CD4-positive, alpha-beta T cell treated with Interferon gamma for 1 hour (primary cell): Measurements from ENCODE around the gene NPR2.

Experiments used
- DNase-seq: peaks from one replicate; pipeline ENCODE4 v3.0.0-alpha.2; 2020

The NPR2 gene

DNA sequence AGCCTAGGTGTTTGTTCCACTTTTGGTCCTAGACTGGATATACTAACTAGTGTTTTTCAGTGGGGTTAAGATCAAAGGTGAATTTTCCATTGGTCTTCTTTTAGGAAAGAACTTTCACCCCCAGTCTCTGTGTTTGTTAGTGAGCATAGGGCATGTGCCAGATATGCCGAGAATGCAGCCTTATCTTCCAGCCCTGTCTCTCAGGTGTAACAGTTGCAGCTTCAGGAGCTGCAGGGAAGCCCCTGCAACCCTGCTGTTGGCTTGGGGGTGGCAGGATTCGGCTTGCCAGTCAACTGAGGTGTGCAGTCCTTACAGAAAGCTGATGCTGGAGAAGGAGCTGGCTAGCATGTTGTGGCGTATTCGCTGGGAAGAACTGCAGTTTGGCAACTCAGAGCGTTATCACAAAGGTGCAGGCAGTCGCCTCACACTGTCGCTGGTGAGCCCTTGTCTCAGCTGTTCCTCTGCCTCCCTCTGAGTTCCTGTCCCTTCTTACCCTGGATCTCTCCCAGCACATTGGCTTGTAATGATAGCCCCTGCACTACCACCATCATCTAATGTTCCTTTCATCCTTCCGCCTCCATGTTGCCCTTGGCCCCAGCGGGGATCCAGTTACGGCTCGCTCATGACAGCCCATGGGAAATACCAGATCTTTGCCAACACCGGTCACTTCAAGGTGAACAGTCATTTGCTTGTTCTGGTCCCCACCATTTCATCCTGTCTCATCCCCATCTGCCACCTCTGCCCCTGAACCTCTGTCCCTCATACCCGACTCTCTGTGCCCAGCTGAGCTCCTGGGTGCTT, 10.1 kb downstream of the NPR2 start:
- no peak for DNase-seq

DNA sequence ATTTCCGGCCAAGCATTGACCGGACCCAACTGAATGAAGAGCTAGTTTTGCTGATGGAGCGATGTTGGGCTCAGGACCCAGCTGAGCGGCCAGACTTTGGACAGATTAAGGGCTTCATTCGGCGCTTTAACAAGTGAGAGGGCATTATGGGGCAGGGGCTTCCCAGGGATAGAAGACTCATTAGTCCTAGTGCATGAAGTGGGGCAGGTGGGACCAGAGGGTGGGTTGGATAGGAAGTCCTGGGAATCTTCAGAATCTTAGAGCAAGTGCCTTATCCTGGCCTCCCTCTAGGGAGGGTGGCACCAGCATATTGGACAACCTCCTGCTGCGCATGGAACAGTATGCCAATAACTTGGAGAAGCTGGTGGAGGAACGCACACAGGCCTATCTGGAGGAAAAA, 14.7 kb downstream of the NPR2 start:
- DNase-seq = no peak

DNA sequence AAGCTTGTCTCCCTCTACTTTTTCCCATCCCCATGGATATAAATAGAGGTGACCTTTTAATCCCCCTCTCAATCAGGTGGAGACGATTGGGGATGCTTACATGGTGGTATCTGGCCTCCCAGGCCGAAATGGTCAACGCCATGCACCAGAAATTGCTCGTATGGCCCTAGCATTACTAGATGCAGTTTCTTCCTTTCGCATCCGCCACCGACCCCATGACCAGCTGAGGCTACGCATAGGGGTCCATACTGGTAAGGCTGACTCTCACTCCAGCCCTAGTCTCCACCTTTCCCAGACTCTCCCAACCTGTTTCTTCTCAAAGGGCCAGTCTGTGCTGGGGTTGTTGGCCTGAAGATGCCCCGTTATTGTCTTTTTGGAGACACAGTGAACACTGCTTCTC, 17.0 kb downstream of the NPR2 start:
- DNase-seq = no peak

DNA sequence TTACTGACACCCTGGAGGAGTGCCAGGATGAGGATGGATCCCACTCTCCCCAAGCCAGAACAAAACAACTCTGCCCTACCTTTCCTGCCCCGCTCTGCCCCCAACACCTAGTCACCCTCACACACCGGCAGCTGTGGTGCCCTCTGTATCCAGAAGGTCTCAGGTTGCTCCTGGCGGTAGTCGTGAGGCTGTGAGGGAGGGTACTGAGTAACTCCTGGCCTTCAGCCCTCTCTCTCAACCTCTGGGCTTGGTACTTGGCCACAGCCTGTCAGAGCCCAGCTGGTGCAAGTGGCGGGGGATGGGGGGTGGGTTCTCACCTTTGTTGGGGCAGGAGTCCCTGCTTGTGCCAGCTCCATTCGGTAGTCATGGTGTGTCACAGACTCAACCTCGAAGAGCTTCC, 18.7 kb downstream of the NPR2 start:
- no peak for DNase-seq

DNA sequence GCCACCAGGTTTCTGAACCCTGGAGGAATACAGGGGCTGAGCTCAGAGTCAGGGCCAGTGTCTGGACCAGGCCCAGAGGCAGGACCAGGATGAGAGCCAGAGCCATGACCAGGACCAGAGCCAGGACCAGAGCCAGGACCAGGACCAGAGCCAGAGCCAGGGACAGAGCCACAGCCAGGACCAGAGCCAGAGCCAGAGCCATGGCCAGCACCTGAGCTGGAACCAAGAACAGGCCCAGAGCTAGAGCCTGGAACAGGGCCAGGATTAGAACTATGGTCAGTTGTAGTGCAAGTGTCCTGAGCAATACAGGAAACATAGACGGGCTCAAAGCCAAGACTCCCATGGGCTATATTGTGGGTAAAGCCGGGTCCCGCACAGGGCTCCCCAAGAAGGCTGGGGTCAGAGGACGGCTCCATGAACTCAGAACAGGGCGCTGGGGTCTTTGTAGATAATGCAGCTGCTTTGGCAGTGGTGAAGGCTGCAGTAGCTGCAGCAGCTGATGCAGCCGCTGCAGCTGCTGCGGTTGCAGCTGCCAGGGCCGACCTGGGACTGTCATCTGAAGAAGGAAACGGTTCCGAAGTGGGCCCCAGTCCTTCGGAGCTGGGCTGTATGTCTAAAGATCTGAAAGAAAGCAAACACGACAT, 20.1 kb downstream of the NPR2 start:
- DNase-seq = no peak

DNA sequence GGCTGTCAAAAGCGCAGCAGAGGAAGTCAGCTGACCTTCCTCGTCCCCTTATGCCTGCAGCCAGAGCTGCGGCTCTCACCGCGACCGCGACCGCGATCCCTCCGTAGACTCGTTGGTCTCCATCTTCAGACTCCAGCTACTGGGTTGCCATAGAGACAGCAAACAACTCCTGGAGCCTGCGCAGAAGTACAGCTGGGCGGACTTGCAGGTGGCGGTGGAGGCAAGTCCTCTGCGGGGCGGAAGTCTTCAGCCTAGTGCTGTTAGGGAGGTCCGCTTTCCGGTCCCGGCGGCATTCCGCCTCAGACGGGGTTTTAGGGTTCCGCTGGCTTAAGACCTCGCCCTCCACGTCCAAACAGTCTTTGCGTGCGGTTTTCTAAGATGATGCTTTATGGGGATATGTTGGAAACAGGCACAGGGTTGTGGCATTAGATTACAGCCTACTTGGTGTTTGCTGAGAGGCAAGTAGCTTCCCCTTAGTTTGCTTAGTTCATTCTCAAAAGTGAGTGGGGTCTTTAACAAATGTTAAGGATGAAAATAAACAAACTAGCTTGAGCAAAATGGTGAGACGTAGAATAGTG, 20.7 kb downstream of the NPR2 start, which contains the start of gene SPAG8:
Gene SPAG8 (minus strand): TSS at position 238 of the 578 bp plus-strand sequence. CDS start 115 bp downstream, at position 123.
- DNase-seq = peak; percentile 98

DNA sequence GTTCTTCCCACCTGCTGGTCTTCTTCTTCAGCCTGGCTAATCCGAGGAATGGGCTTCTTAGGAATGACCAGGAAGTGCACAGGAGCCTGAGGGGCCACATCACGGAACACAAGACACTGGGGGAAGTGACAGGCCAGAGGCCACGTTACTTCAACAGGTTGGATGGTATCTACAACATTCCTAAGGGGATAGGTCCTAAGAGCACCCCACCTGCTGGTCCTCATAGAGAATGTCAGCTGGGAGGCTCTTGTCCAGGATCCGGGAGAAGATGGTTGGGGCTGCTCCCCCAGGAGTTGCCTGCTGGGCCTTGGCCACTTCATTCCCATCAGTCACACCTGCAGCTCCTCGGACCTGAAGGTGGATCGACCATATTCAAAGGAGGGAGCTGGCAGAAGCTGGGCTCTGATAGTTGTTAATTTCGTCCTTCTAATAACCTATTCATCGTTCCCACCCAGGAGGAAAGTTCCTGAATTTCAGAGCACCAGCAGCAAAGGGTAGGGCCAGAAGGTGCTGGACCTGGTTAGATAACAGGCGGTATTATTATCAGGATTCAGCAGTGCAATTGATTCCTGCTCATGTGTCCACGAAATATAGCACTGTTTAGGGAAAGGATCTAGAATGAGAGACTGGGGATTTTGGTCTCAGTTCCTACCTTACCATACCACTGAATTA, 22.2 kb downstream of the NPR2 start:
- DNase-seq = no peak

DNA sequence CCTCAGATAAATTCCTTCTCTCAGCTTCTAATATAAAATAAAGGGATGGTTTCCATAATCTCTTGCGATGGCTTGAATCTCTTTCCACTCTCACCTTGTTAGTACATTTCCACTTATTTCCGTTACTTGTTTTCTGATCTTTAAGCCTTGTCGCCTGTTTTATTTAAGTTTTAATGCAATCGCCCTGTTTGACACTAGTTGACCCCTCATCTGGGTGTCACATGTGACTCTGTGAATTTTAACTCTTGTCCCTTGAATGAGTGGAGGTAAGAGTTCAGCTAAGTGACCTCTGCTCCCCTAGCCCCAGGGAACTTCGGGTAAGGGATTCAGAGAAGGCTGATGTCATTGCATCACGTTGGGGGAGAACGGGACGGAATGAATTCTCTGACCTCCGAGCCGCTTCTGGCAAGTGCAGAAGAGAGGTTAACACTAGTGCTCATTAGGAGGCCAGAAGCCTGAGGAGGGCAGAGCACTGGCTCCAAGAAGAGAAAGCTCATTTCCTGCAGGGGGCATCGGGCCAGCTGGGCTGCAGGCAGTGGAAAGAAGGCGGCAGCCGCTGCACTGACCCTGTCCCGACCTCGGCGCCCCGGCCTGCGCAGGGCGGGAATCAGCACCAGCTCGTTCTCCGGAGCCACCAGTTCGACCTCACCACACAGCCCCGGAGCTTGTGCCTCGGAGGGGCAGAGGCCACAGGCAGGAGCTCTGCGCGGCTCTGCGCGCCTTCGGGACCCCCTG, 22.9 kb downstream of the NPR2 start:
- DNase-seq = peak; percentile 21

DNA sequence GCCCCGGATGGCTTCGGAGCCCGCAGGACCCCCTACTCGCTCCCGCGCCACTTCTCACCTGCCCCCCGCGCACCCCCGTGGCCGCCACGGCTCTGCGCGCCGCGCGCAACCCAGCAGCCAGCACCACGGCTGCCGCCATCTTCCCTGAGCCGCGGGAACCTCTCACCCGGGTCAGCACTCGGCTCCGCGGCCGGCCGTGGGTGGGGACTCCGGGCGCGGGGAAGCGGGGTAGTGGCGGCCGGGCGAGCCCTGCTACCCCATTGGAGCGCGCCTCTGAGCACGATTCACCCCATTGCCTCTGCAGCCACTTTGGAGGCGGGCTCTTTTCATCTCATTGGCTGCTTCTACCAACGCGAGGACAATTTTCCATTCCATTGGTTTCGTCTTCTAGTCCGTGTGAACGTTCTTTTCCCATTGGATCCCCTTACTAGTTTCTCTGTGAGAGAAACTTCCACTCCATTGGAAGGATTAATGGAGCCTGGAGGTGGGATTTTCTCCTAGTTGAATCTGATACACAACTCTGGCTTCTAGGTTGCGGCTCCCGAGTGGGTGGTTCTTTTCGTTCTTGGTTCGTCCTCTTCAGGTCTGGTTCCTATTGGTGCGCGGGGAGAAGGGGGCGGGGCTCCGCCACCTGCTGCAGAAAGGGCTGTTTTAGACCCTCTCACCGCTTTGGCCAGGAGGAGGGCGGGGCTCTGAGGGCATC, 23.6 kb downstream of the NPR2 start, which contains the start of gene HINT2:
Gene HINT2 (minus strand): TSS at position 202 of the 703 bp plus-strand sequence. CDS start 63 bp downstream, at position 139.
- DNase-seq = peak; percentile 97

DNA sequence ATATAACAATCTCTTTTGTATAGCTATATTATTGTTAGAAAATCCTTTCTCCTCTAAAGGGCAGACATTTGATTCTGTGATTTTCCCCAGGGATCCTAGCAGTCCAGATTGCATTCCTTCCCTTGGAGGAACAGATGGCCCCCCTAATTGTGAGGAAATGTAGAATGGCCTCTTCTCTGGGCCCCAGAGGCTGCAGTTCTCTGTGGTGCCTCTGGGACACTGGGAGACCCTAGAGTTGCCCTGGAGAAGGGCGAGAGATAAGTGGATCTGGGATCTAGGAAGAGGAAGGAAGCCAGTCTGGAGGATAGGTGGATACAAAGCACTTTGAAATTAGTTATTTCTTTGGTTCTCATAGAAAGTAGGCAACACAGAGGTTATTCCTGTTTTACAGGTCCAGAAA, 25.3 kb downstream of the NPR2 start:
- DNase-seq = no peak

DNA sequence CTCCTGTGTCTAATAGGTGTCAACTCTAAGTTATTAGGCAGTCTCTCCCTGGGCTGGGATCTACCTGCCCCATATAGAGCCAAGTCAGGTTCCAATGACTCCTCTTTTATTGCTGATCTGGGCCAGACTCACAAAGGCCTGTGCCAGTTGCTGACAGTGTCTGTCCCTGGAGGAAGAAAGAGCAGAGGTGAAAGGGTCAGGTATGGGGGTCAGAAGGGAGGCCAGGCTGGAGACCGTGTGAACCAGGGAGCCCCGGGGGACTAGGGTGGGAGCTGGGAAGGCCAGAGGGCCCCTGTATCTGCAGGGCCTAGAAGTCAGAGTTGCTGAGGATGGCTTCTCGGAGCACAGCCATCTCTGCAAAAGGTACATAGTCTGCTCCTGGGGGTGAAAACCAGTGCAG, 26.9 kb downstream of the NPR2 start:
- no peak for DNase-seq

DNA sequence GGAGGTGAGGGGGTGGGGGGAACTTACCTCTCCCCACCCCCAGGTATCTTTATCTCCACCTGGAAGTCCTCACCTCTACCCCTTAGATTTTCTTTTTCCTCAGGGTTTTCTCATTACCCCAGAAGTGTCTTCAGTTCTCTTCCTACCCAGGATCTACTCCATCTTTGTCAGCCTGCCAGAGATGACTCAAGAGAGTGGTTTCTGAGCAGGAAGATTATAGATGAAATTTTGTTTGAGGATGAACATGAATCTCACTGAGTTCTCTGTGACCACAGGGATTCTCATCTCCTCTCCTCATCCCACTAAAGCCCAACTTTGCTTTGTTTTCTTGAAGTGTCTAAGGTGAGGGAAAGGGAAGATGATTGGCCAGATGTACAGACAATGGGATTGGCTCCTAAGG, 28.7 kb downstream of the NPR2 start:
- DNase-seq = no peak

DNA sequence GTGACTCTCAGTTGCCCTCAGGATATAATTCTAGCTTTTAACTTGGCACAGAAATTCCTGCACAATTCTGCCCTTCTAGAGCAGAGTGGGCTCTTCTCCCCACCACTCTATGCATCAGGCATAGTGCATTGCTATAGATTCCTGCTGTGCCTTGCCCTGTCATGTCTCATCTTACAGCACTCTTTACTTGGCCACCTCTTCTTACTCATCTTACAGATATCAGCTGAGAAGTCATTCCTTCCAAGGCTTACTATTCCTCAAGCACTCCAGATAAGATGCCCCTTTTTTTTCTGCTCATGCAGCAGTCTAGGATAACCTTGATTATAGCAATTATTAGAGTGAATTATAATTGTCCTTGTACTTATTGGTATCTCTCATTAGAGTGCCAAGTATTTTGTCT, 31.5 kb downstream of the NPR2 start:
- no peak for DNase-seq

DNA sequence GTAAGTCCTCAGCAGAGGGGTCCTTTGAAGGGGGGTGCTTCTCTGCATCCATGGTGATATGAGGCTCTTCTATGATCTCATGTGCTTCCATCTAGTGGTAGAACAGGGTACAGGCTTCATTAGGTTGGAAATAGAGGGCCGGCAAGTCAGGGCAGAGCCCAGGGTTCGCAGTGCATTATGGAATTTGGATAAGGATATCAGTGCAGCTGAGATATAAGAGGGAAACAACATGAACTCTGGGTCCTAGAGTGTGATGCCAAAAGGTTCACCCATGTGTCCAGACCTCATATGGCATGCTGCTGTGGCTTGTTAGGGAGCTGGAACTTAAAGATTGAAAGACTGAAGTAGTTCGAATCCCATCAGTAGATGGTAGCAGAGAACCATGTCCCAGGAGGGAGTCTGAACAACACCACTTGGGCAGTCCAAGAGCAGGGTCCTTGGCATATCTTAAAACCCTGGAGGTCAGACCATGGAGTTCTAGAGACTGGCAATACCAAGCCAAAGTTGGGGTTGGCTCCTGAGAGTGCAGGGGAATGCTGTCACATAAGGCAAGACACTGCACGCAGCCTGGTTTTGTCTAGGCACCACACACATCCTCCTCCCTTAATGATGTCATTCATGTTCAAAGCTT, 34.8 kb downstream of the NPR2 start:
- DNase-seq = peak; percentile 19

DNA sequence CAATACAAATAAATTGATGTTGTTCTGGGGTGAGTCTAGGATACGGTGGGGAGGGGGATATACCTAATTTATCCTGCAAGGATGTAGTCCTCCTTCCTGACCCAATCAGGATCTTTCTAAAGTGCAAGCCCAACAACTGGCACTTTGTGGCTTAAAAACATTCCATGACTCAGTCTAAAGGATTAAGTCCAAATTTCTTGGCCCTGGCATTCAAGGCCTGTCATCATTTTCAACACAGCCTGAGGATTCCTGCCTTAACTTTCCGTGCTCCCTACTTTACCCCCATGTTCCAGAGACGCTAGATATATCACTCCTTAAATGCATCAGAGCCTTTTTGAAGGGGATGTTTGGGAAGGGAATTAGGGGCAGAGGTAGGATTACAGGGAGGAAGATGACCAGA, 36.1 kb downstream of the NPR2 start:
- DNase-seq = no peak

DNA sequence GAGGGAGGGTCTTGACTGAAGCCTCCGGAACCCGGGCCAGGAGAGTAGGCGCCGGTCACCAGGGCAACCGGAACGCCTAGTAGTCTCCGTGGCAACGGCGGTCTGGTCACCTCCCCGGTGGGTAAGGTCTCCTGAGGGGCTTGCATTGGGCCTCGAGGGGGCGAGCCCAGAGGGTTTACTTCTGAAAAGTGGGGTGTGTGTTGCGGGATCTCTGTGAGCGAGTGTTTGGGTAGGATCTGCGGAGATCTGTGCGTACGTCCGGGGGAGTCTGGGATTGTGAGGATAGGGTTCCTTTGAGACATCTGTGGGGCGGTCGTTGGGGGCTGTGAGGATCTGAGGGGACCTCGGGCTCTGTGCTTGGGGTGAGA, 37.3 kb downstream of the NPR2 start, which contains the start of gene FAM221B:
Gene FAM221B (minus strand): TSS at position 17 of the 368 bp plus-strand sequence. CDS start 2,571 bp downstream, outside the sequence.
- no peak for DNase-seq

DNA sequence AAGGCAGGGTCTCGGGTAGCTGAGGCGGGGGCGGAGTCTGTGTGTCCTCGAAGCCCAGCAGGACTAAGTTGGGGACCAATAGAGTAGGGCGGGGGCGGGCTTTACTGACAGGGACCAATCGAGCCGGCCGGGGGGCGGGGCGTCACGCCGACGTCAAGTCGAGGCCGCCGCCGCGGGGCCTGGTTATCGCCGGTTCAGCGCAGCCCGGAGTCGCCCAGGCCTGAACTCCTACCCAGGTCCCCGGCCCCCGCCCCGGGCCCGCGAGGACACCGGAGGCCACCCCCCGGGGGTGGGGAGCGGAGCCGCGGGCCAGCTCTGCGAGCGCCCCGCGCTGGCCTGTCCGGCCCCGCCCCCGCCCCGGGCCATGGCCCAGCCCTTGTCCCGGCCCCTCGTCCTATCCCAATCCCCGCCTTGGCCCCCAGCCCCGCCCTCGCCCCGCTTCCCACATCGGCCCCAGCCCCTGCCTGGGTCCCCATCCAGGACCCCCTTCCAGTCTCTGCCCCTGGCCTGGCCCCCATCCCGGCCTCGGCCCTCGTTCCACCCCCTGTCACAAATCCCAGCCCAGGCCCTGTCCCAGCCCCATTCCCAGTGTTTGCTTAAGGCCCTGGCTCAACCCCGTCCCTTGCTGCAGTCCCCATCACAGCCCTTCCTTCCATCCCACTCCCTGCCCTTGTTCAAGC, 37.8 kb downstream of the NPR2 start, which contains the start of gene TMEM8B:
Gene TMEM8B (plus strand): TSS at position 145 of the 680 bp plus-strand sequence. CDS start 220 bp downstream, at position 365.
- peak; percentile 92 for DNase-seq

DNA sequence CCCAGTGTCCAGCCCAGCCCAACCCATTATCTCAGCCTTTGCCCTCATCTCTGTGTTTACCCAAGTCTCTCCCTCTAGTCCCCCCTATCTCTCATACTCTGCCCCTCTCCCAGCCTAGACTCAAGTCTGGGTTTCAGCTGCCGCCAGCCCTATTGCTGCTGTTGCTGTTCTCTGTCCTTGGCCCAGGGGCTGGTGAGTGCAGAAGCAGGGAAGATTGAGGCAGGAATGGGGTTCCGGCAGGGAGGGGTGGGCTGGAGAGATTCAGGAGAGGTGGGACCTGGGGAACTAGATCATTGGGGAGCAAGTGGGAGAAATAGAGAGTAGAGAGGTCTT, 38.3 kb downstream of the NPR2 start:
- no peak for DNase-seq

DNA sequence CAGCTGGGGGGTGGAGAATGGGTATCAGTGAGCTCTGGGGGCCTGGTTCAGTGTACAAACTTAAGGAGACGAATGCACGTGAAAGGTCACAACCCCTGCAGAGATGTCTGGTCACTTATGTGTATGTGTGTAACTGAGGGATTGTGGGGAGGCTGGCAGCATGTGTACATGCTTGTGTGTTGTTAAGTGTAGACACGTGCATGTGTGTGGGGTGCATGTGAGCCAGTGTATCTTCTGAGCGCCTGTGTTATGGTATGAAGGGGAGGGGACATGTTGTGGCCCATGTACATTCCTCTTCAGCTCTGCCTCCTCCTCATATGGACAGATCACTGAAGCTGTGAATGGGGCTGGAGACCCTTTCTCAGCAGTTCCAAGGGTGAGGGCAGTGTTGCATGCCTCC, 39.6 kb downstream of the NPR2 start:
- DNase-seq = no peak

DNA sequence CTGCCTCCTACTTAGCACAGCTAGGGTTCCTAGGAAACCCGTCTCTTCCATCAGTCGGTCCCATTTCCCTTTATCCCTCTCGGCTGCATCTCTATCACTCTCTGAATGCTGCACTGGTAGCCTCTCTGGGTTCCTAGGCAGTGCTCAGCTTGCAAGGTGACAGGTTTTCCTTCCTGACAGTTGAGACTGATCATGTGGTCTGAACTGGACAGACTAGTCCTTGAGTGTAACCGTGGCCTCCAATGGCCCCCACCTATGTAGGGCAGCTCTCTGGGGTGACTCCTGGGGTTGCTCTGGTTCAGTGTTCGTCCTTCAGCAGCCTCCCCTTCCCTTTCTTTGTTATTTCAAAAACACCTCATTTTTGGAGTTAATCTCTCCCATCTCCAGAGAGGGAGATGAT, 41.4 kb downstream of the NPR2 start:
- DNase-seq = no peak
